H1 (cell line): ENCODE results near the gene CCNL2. TPM values are rescaled to one million over a fixed set of nuclear protein-coding genes. Genes with fewer than 3 reads are reported as not detected.

Experiments used
- CHD7 ChIP-seq: fragments of 300-600 bp; sonication (generic); IDR thresholded peaks from 2 replicates; pipeline ENCODE4 v1.7.1; 2012; ENCODE audit warnings: low read length, moderate library complexity, mild to moderate bottlenecking, inconsistent platforms; ENCODE audit not compliant: insufficient replicate concordance
- GTF2F1 ChIP-seq: IDR thresholded peaks from 2 replicates; pipeline ENCODE4 v1.6.1; 2012; ENCODE audit warnings: low read depth, low read length, improper control_type of control experiment, borderline replicate concordance
- PHF8 ChIP-seq: fragments of 200-600 bp; sonication (generic); conservative IDR thresholded peaks from 2 replicates; pipeline ENCODE4 v1.7.1; 2012; ENCODE audit warnings: low read depth, mild to moderate bottlenecking, inconsistent platforms, low read length, moderate library complexity
- POU5F1 ChIP-seq: IDR thresholded peaks from 2 replicates; pipeline ENCODE4 v1.6.1; 2011; ENCODE audit warnings: low read depth, mild to moderate bottlenecking, low read length, moderate library complexity
- RNF2 ChIP-seq: fragments of 200-900, 300-1000 bp; sonication (generic); IDR thresholded peaks from 2 replicates; pipeline ENCODE4 v1.7.1; 2016; ENCODE audit warnings: borderline replicate concordance, low read depth, mild to moderate bottlenecking, antibody characterized with exemption, low read length; ENCODE audit not compliant: poor library complexity, severe bottlenecking; ENCODE audit errors: missing control alignments
- SRF ChIP-seq: IDR thresholded peaks from 2 replicates; pipeline ENCODE4 v1.6.1; 2011; ENCODE audit warnings: mild to moderate bottlenecking, low read depth, low read length, moderate library complexity
- TAF1 ChIP-seq: IDR thresholded peaks from 2 replicates; pipeline ENCODE4 v1.6.1; 2011; ENCODE audit warnings: mild to moderate bottlenecking, low read depth, low read length
- TBP ChIP-seq: IDR thresholded peaks from 2 replicates; pipeline ENCODE4 v1.6.1; 2011; ENCODE audit warnings: low read depth, low read length, improper control_type of control experiment
- YY1 ChIP-seq: IDR thresholded peaks from 2 replicates; pipeline ENCODE4 v1.6.1; 2011; ENCODE audit warnings: low read depth, mild to moderate bottlenecking, low read length
- polyA plus RNA-seq, 7 experiments: library from polyadenylated mRNA; depleted of rRNA in 3 of 7; stranded (reverse) in 5 of 7; unstranded in 2 of 7; fragments of >200 nt in 5 of 7; fragments of 200-250 nt in 2 of 7; gene quantifications; 1 replicate in 5 of 7; 2 replicates in 1 of 7; 4 replicates in 1 of 7; pipeline versions ENCODE4 v1.2.1 to v1.2.3, GENCODE V29; 2011 to 2013; ENCODE audit warnings: missing spikeins in 2 of 7, mixed read lengths in 2 of 7
- total RNA-seq: library from RNA; stranded (reverse); fragmentation: NEBNext Ultra II Directional; extraction: Animal tissue kit (Norgen Biotek cat#: 25700); gene quantifications from 2 replicates; pipeline ENCODE4 v1.2.1, GENCODE V29; 2021

CCNL2 gene
- total and polyA plus RNA-seq, 2 of the 8 experiments (the other 6 are each of a cell fraction or from before 2014, with no cell fraction given) = 79.8 to 120 TPM

GRCh38 chr1:1354271-1355247, 44.6 kb downstream of the CCNL2 start (continued):
- TF ChIP-seq CHD7 (no peak), GTF2F1 (no peak), TAF1 (no peak), TBP (no peak), PHF8 (no peak), SRF (no peak), RNF2 (no peak), POU5F1 (no peak), YY1 (no peak)
